Measurements from ENCODE around the gene KCNE1.

The KCNE1 gene

DNA sequence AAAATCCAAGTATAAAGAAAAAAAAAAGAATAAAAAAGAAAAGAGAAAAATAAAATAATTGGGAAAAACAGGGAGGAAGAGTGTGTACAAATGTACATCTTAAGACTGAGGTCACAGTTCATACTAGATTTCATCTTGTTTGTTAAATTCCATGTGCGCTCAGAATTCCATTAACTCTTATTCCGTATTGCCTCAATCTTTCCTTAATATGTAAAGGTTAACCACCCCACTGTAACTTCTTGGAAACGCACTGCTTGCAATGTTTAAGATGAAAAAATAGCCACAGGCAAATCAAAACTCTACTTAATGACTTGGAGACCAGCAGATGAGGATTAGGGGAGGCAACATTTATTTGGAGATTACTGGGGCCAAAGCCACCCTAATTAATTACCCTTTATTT, 23.9 kb upstream of the KCNE1 start:
- no peak for DNase-seq (ENCODE audit: low read depth)

GRCh38 chr21:34534522-34534921, 22.5 kb upstream of the KCNE1 start:
- no peak for DNase-seq (ENCODE audit: low read depth)

GRCh38 chr21:34533938-34534337, 21.9 kb upstream of the KCNE1 start:
- no peak for DNase-seq (ENCODE audit: low read depth)

DNA sequence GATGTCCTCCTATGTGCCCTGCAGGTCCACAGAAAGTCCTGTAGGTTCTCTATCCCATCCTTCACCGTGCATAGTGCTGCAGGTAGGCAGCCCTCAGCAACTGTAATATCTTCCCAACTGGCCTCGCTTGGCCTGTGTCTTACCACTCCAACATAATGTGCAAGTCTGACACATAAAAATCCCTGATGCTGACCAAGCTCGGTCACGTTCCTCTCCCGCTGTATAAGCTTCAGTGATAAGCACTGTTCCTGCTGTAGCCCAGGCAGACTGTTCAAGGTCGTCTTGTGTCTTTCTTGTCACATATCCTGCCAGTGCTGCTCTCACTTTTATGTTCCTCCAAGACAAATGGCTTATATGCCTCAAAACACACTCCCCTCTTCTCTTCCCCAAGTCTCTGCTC, 19.4 kb upstream of the KCNE1 start:
- no peak for DNase-seq (ENCODE audit: low read depth)

DNA sequence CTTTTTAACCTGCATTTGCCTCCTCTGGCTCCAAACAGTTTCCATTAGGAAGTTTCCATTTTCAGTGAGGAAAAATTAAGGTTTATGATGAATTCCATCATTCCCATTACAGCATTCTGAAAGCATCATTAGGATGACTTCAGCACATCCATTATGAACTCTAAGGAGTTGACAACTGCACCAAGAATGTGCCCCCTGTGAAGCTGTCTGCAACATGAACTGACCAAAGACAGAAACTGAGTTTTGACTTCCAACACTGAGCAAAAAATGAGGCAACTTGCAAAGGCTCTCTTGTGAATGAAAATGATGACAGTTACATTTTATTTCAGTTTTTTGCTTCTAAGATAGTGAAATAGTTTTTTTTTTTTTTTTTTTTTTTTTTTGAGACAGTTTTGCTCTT, 18.3 kb upstream of the KCNE1 start:
- DNase-seq (ENCODE audit: low read depth): no peak

- DNase-seq (ENCODE audit: low read depth): no peak
Measured at GRCh38 chr21:34528131-34528561, 16.1 kb upstream of the KCNE1 start.

GRCh38 chr21:34526618-34527290, 14.7 kb upstream of the KCNE1 start:
- DNase-seq (ENCODE audit: low read depth): peak; percentile 34

- DNase-seq (ENCODE audit: low read depth): no peak
Measured at GRCh38 chr21:34526241-34526617, 14.2 kb upstream of the KCNE1 start.

DNA sequence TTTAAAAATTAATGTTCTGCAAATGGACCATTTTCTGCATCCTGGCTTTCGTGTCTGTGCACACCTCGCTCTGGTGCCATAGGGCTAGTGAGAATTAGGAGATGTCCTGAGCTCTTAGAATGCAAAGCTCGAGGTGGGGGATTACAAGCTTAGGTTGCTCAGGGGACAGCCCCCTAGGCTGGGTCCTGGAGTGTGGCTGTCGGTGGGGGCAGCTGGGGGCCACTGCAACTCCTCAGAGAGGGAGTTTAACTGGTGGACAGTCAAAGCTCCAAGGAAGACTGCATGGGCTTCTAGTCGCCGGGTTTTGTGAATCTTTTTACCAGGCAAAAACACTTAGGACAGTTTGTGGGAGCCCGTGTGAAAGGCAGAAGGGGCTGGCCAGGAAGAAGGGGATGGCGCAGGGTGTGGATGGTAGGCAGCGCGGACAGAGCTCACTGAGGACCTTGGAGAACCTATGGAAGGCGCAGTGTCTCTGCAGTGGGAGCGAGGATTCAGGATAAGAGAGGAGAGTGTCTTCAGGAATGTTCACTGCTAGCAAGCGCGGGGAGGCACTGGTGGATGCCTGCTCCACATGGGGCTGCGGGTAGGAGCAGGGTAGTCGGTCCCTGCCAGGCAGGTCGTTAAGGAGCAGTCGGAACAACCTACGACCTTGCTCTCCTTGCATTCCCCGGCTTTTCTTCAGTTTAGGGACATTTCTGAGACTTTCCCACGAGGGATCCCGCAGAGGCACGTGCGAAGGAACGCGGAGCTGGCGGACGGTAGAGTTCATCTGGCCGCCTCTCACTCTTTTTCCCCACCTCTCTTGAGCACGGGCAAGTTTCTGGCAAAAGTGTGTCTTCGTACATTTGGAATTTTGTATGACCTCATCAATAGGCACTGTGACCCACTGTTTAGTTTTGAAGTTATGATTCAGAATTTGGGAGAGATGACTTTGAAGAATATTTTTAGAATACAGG, 12.9 kb upstream of the KCNE1 start:
- DNase-seq (ENCODE audit: low read depth): no peak

DNA sequence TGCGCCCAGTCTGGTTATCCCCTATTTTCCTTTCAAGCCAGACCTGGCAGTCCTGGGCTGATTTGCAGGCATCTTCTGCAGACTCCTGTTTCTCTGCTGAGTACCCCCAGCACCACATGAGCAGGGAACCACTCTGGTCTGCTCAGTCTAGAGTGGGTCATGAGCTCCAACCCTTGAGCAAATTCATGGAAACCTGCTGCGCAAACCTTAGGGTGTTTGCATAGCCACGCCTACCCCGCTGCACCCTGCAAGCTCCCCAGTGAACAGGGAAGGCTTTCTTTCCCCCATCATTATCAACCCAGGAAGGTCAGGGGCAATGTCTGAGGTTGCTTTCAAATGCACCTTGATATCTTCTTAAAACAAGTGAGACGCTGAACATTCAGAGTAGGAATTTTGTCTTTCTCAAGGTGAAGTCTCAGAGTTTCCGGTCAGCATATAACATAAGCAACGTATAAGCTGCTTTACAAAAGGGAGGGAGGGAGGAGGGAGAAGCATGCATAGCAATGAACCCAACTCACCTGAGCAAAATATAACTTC, 11.1 kb upstream of the KCNE1 start:
- no peak for DNase-seq (ENCODE audit: low read depth)

DNA sequence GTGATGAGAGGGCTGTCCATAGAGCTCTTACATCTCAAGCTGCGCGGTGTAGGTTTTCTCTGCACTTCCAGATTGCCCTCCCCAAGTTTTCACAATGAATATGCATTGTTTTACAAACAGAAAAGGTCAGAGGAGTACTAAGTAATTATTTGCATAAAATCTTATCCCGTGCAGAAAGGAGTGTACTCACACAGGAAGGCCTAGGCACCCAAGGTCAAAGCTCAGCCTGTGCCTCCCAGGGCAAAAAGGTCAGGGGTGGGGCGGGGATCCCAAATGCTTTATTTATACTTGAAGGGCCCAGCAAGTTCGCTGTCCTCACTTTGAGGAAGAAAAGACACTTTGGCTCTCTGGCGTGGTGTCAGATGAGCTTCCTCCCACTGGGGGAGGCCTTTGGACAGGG, 10.3 kb upstream of the KCNE1 start:
- DNase-seq (ENCODE audit: low read depth): no peak

GRCh38 chr21:34521561-34521960, 9.6 kb upstream of the KCNE1 start:
- no peak for DNase-seq (ENCODE audit: low read depth)

DNA sequence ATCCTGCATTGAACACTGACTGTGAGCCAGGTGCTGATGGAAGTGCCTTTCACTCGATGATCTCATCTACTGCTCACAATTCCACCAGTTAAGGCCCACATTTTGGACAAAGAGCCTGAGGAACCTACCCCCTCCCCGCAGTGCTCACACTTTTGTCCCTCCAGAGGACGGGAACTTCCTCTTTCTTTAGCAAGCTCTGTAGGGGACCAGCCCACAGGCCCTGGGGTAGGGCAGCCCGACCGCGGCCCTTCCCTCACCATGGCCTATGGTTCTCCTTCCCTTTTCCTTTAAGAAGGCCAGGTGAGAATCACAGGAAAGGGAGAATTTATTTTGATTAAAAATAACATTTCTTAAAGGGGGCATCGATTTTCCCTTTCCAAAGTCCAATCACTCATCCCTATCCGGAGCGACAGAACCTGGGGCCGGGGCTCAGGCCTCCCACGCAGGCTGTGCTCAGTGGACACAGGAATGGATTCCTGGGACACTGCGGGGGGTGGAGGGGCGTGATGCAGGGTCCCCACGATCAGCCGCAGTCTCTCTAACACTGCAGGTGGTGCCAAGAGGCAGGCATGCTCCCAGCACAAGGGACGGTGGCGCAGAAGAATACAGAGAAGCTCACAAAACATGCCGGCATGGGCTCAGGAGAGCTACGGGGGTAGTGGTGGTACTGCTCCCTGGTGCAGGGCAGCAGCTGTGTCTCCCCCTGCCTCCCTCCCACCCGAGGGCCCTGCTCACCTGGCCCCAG, 8.9 kb upstream of the KCNE1 start:
- no peak for DNase-seq (ENCODE audit: low read depth)

DNA sequence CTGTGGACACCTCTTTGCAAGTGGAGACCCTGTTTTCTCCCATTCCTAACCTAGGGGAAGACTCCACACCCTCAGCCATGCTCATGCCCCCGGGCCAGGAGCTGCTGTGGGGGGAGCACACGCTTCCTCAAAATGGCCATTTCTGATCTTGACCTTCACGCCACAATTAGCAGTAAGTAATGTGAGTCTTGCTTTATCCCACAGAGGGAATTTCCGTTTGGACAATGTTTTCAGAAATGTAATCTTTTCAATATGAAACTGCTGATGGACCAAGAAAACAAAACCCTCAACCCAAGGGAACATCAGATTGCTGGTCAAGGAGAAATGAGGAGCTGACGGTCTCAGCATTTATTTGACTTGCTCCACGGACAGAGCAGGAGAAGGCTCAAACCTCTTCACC, 8.3 kb upstream of the KCNE1 start:
- DNase-seq (ENCODE audit: low read depth): no peak

- no peak for DNase-seq (ENCODE audit: low read depth)
Measured at GRCh38 chr21:34519694-34520093, 7.7 kb upstream of the KCNE1 start.

DNA sequence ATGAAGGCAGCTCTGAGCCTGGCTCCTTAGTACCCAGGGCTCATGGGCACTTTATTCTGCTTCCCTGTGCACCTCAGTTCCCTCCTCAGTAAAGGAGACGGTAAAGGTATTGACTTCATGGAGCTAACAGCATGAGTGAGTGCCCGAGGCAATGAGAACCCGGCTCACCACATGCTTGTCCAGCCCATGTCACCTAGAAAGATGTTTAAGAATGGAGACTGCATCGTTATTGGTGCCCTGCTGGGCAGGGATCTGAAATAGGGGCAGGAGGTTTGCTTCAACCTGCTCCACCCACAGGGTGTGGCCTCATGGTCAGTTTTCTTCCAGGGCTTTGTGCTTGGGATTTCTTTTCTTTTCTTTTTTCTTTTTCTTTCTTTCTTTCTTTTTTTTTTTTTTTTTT, 7.0 kb upstream of the KCNE1 start:
- no peak for DNase-seq (ENCODE audit: low read depth)

DNA sequence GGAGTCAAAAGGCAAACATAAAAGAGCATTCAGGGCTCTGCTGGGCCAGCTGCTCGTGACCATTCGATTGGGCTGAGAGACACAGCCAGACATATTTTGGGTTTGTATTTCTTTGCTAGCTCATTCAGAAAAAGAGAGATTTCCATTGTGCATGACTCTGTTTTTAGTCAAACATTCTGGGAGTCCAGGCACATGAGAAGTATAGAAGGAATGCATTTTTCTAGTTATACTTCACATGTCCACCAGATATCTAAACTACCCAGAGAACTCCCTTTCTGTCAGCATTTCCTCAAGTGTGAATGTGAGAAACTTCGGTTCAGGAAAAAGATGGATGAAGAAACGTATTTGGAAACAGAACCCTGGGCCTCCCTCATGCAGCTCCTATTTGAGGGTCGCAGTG, 6.3 kb upstream of the KCNE1 start:
- no peak for DNase-seq (ENCODE audit: low read depth)

DNA sequence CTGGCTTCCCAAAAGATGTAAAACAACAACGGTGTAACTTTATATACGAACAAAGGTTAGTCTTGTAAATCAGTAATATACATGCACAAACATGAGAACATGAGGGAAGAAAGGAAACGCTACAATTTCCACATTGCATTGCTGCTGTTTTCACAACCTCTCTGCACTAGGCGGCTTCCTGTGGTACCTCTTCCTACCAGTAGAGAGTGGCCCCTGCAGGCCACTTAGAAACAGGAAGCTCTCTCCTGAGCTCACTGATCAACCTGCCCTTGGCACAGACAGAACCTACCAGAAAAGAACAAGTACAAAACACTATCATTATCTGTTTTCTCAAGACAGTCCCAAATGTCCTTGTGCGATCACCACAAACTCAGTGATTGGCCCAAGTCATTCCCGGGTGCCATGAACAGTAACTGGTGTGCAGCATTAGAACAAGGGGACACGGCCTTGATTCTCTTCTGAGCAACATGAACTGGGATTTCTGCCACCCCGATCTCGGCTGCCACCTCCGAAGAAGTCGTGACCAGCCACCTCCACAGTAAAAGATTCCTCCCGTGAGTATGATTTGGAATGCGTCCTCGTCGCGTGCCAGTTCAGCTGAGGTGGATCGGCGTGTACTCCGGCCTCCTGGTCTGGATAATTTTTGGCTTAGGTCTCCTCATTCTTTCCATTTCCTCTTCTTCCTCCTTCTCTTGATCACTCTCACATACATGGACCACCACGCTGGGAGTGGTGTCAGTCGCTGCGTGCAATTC, 5.7 kb upstream of the KCNE1 start:
- no peak for DNase-seq (ENCODE audit: low read depth)

GRCh38 chr21:34517039-34517438, 5.0 kb upstream of the KCNE1 start:
- no peak for DNase-seq (ENCODE audit: low read depth)

DNA sequence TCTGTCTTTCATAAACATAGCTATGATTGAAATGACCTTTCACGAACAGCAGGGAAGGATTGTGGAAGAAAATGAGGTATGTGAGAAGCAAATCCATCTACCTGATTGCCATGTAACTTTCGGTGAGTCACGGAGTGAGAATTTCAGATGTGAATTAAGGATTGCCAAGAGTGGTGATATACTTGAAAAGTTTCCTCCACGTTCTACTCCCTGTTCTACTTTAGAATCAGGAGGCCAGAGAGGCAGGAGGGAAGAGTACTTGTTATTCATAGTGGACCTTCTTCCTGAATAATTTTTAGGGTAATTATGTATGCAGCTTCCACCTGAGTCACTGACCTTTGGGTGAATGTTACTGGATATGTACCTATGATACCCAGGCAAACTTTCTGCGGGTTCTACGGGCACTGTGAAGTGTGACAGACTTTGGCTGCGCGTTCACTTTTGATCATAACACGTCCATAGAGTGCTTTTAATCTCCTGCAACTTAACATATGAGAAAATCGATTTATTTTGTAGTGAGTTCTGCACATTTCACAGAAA, 2.6 kb upstream of the KCNE1 start:
- DNase-seq (ENCODE audit: low read depth): no peak

DNA sequence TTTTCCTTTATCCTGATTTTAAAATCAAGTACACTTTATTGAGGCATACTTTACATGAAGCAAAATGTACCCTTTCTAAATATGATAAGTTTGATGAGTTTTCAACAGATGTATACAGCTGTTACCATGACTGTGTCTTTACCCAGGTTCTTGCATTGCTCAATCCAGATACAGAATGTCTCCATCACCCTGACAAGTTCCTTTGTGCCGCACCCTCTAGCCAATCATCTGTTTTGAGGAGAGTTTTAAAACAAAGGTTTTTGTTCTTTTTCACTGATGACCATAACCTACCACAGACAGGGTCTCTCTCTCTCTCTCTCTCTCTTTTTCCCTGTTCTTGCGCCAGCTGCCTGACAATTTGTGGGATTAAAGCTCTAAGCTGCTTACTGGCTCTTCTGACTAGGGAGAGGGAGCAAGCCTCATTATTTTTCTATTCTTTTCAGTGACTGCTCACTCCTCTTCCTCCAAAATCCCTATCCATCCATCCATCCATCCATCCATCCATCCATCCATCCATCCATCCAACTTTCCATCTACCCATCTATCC, 1.2 kb upstream of the KCNE1 start:
- no peak for DNase-seq (ENCODE audit: low read depth)
